Umbilical cord (tissue), 1 donor: ENCODE measurements around the gene RAB2B. TPM values are rescaled to one million over a fixed set of nuclear protein-coding genes. Genes with fewer than 3 reads are reported as not detected.

Experiments
- total RNA-seq: library from RNA; depleted of rRNA; stranded (reverse); fragments of >200 nt; gene quantifications from one replicate; pipeline ENCODE4 v1.2.3, GENCODE V29; 2014; ENCODE audit warnings: low replicate concordance; ENCODE audit not compliant: insufficient read depth

RAB2B gene
- total RNA-seq, 1 donor from 2014 or later, result 39.2 TPM

Other genes starting within 250 kb of the RAB2B start
- gene HNRNPC, start 207.5 kb downstream of the RAB2B start, total RNA-seq, result 352 TPM
- gene RPGRIP1, start 196.9 kb downstream of the RAB2B start, total RNA-seq, result not detected
- 59.2 TPM for gene SUPT16H, start 92.9 kb downstream of the RAB2B start, total RNA-seq
- 38.5 TPM for gene CHD8, start 20.8 kb downstream of the RAB2B start, total RNA-seq
- gene TOX4, start 236 bp upstream of the RAB2B start, total RNA-seq, result 15.4 TPM
- gene METTL3, start 34.4 kb upstream of the RAB2B start, total RNA-seq, result 38.3 TPM
- 1.7 TPM for gene SALL2, start 49.4 kb upstream of the RAB2B start, total RNA-seq
- 5.1 TPM for gene OR10G3, start 103.1 kb upstream of the RAB2B start, total RNA-seq
- gene OR10G2, start 158.0 kb upstream of the RAB2B start, total RNA-seq, result not detected
- 8.4 TPM for gene OR4E2, start 176.9 kb upstream of the RAB2B start, total RNA-seq
- gene OR4E1, start 196.9 kb upstream of the RAB2B start, total RNA-seq, result 1.4 TPM